ENCODE data around the gene TPCN1. TPM values are rescaled to one million over a fixed set of nuclear protein-coding genes. Genes with fewer than 3 reads are reported as not detected.
A peak's percentile ranks its signal among the peaks of the same experiment; 100 is the strongest.

TPCN1 gene
- total and polyA plus RNA-seq, 2 experiments from 2014 or later: 13.4 to 24.2 TPM

DNA sequence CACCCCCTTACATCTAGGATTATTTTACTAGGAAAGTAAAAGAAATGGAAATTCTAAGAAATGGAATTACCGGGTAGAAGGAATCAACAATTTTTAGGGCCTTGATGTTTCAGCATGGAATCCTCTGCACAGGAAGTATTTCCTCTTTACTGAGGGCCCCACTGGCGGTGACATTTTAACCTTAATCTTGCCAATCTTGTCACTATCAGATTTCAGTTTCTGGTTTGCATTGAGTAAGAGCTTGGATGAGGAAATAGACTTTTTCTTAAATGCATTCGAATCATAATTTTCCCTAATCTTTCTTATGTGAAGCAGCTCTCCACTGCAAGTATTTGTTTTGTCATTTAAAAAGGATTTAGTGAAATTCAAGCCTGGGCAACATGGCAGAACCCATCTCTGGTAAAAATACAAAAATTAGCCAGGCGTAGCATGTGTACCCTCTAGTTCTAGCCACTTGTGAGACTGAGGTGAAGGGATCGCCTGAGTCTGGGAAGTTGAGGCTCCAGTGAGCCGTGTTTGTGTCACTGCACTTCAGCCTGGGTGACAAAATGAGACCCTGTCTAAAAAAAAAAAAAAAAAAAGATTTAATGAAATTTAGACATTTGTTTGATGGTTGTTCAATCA is 40.7 kb downstream of the TPCN1 start:
- H3K36me3 ChIP-seq: no peaks in the 10 kb centered on the region
- H3K27me3 ChIP-seq: no peaks in the 10 kb centered on the region
- no peaks in the 10 kb centered on the region for H3K4me1 ChIP-seq (ENCODE audit: low read depth)
- DNase-seq (ENCODE audit: low read depth in 1 of 2, low spot score in 1 of 2): peak in 1 of 2 donors; percentile 54
- H3K4me3 ChIP-seq: no peak overlapping the region
- TF ChIP-seq, protein P1, sequence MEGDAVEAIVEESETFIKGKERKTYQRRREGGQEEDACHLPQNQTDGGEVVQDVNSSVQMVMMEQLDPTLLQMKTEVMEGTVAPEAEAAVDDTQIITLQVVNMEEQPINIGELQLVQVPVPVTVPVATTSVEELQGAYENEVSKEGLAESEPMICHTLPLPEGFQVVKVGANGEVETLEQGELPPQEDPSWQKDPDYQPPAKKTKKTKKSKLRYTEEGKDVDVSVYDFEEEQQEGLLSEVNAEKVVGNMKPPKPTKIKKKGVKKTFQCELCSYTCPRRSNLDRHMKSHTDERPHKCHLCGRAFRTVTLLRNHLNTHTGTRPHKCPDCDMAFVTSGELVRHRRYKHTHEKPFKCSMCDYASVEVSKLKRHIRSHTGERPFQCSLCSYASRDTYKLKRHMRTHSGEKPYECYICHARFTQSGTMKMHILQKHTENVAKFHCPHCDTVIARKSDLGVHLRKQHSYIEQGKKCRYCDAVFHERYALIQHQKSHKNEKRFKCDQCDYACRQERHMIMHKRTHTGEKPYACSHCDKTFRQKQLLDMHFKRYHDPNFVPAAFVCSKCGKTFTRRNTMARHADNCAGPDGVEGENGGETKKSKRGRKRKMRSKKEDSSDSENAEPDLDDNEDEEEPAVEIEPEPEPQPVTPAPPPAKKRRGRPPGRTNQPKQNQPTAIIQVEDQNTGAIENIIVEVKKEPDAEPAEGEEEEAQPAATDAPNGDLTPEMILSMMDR (IDR thresholded peaks at IDR 0.05; ENCODE audit: low read depth, low read length): no peak
- H3K9me3 ChIP-seq (ENCODE audit: low read depth): no peaks in the 10 kb centered on the region
- H3K27ac ChIP-seq: no peak overlapping the region

DNA sequence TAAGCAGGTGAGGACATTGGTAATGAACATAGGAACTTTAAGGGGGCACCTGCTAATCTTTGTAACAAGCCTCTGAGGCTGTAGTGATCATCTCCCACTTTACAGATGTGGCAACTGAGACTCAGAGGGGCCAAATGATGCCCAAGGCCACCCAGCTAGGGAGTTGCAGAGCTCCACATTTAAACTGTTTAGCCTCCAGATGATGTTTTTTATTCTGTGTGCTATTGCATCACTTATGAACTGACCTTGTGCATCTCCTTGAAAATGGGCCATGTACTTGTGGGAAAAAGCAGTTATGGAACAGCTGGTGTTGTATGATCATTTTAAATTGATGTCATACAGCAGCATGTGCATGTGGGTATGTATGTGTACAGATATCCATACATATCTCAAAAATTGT is 41.4 kb downstream of the TPCN1 start:
- H3K27ac ChIP-seq: no peak overlapping the region

DNA sequence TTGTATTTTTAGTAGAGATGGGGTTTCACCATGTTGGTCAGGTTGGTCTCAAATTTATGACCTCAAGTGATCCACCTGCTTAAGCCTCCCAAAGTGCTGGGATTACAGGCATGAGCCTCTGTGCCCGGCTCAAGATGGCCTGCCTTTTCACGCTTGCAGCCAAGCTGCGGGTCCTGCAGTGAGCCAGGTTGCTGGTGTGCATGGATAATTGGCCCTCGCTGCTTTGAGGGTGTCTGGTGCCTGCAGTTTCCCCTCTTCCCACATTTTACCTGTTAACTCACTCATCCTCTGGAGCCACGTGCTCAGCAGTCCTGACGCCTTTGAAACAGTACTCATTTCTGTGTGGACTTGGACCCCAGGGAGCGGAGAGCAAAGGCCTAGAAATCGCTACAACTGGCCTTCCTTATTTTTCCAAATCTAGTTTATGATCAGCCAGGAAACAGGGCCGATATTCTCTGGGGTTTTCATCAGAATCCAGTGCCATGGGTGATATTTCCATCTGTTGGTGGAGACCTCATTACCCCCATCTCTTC is 42.2 kb downstream of the TPCN1 start:
- Histone ChIP-seq H3K27me3 (no peaks in the 10 kb centered on the region), H3K4me1 (ENCODE audit: low read depth) (no peaks in the 10 kb centered on the region), H3K27ac (no peak overlapping the region), H3K4me3 (no peak overlapping the region), H3K9me3 (ENCODE audit: low read depth) (no peaks in the 10 kb centered on the region), H3K36me3 (no peaks in the 10 kb centered on the region)
- no peak for DNase-seq (ENCODE audit: low read depth in 1 of 2, low spot score in 1 of 2)
- TF ChIP-seq, protein P1 (IDR thresholded peaks at IDR 0.05; ENCODE audit: low read depth, low read length): no peak

More for the DNA sequence above, 41.4 kb downstream of the TPCN1 start:
- Histone ChIP-seq H3K36me3 (no peaks in the 10 kb centered on the region), H3K9me3 (ENCODE audit: low read depth) (no peaks in the 10 kb centered on the region), H3K4me3 (no peak overlapping the region), H3K4me1 (ENCODE audit: low read depth) (no peaks in the 10 kb centered on the region), H3K27me3 (no peaks in the 10 kb centered on the region)
- peak in 1 of 2 donors; percentile 47 for DNase-seq (ENCODE audit: low read depth in 1 of 2, low spot score in 1 of 2)
- TF ChIP-seq, protein P1 (IDR thresholded peaks at IDR 0.05; ENCODE audit: low read depth, low read length): no peak

DNA sequence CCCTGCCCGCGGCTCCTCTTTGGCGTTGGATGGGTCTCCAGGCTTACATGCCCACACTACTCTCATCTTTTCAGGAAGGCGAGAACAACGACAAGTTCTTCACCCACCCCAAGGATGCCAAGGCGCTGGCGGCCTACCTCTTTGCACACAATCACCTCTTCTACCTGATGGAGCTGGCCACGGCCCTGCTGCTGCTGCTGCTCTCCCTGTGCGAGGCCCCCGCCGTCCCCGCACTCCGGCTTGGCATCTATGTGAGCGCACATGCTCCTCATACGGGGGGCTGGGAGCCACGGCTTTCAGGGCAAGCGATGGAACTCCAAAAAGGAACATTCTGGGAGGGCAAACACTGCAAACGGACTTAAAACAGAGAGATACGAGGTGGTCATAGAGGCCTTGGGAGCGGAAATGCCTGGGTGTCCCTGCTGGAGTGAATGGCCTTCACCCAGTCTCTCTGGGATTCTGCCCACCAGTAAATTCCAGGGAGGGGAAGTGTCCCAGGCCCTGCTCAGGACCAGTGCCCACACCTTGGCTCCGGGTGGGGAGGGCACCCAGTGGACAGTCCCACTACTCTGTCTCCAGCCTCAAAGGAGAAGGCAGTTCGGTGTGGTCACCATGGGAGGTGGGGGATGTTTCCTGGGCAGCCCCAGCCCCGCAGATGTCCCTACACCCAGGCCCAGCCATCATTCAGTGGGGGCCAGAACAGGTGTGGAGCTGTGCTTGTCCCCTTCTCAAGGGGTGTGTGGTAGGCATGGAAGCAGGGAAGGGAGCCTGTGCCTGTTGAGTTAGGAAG is 45.0 kb downstream of the TPCN1 start:
- no peaks in the 10 kb centered on the region for H3K36me3 ChIP-seq
- no peaks in the 10 kb centered on the region for H3K9me3 ChIP-seq (ENCODE audit: low read depth)
- TF ChIP-seq, protein P1 (IDR thresholded peaks at IDR 0.05; ENCODE audit: low read depth, low read length): no peak

DNA sequence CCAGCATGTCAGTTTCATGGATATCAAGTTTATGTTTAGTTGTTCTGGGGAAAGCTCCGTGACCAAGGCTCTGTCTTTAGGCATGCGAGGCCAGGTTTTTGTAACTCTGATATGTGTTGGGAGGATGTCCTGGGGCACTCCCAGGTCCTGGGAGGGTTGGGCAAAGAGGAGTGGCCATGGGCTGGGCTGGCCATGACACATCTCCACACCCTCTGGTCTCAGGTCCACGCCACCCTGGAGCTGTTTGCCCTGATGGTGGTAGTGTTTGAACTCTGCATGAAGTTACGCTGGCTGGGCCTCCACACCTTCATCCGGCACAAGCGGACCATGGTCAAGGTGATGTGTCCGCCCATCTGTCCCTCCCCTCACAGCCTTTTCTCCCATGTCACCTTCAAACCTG is 46.4 kb downstream of the TPCN1 start:
- Histone ChIP-seq H3K27ac (no peak overlapping the region), H3K4me1 (ENCODE audit: low read depth) (no peaks in the 10 kb centered on the region), H3K27me3 (no peaks in the 10 kb centered on the region), H3K4me3 (no peak overlapping the region), H3K9me3 (ENCODE audit: low read depth) (no peaks in the 10 kb centered on the region), H3K36me3 (no peaks in the 10 kb centered on the region)
- TF ChIP-seq, protein P1 (IDR thresholded peaks at IDR 0.05; ENCODE audit: low read depth, low read length): no peak
- DNase-seq (ENCODE audit: low read depth in 1 of 2, low spot score in 1 of 2): no peak

More for the DNA sequence above, 45.0 kb downstream of the TPCN1 start:
- Histone ChIP-seq H3K27me3 (no peaks in the 10 kb centered on the region), H3K27ac (no peak overlapping the region), H3K4me3 (no peak overlapping the region), H3K4me1 (ENCODE audit: low read depth) (no peaks in the 10 kb centered on the region)
- no peak for DNase-seq (ENCODE audit: low read depth in 1 of 2, low spot score in 1 of 2)

All from cardiac muscle cell (in vitro differentiated cells and primary cell).